ENCODE results near the gene TBR1.

TBR1 gene

DNA sequence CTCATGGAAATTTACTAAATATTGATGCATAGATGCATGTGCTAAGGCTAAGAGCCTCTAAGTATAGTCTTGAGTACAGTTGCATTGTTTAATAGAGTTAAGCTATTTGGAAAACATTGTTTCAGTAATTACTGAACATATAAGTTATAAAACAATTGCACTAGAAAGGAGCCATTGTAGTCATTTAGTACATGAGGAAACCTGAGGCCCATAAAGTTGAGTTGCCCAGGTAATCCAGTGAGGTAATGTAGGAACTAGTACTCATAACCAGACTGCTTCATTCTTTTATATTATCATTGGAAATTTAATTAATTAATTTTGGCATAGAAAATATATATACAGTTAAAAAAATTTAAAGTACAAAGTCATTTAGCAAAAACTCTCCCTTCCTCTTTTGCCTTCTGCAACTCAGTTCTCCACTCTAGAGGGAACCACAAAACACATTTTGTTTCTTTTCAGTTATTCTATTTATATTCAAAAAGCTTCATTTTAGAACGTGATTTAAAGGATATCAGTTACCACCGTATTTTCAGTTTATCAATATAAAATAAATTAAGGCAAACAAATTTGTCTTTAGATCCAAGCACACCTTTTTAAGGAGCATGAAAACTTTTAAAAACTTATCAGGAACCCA is 27.8 kb upstream of the TBR1 start:
- Histone ChIP-seq H3K79me1 (replicated peaks; ENCODE audit: low read length, poor library complexity, severe bottlenecking) (peaks cover 6% of the 10 kb centered on the region), H2BK12ac (ENCODE audit: low read length in 2 of 2) (no peak overlapping the region), H4K91ac (ENCODE audit: low read length) (no peak overlapping the region), H2BK5ac (ENCODE audit: low read depth, low read length, poor library complexity, severe bottlenecking) (no peak overlapping the region), H4K8ac (ENCODE audit: low read length) (no peak overlapping the region), H3K27me3 (ENCODE audit: control insufficient read depth in 1 of 2, insufficient read depth in 1 of 2, low read length in 2 of 2) (no peaks in the 10 kb centered on the region), H3K4me3 (ENCODE audit: insufficient read depth in 1 of 2, low read depth in 1 of 2, low read length in 2 of 2) (no peak overlapping the region), H3K36me3 (ENCODE audit: control insufficient read depth in 1 of 2, insufficient read depth in 2 of 2, low read depth in 1 of 2, low read length in 2 of 2) (peaks cover 3 to 58% of the 10 kb centered on the region in 2 experiments), H3K27ac (ENCODE audit: low read length, poor library complexity, severe bottlenecking) (no peak overlapping the region), H3K4me1 (ENCODE audit: control insufficient read depth, insufficient read depth, low read depth, low read length) (no peaks in the 10 kb centered on the region), H3K9me3 (ENCODE audit: control insufficient read depth, low read length) (no peaks in the 10 kb centered on the region), H3K18ac (ENCODE audit: low read depth in 1 of 2, low read length in 2 of 2) (no peak overlapping the region), H3K9ac (ENCODE audit: low read length) (no peak overlapping the region), H3K14ac (ENCODE audit: low read length in 2 of 2) (no peak overlapping the region), H3K4me2 (ENCODE audit: low read length, poor library complexity, severe bottlenecking) (no peak overlapping the region), H2BK15ac (ENCODE audit: low read depth, poor library complexity, severe bottlenecking) (no peak overlapping the region), H2AFZ (ENCODE audit: low read depth, low read length) (no peak overlapping the region), H2AK5ac (ENCODE audit: low read length, severe bottlenecking) (no peak overlapping the region), H2BK120ac (ENCODE audit: low read depth, low read length) (no peak overlapping the region), H3K4ac (ENCODE audit: low read depth in 1 of 2, low read length in 2 of 2) (no peak overlapping the region), H3K23ac (ENCODE audit: low read length in 2 of 2) (no peak overlapping the region)
- no peak for DNase-seq
- 100% methylated on average over 2 of the region's 2 CpGs for whole genome bisulfite sequencing

DNA sequence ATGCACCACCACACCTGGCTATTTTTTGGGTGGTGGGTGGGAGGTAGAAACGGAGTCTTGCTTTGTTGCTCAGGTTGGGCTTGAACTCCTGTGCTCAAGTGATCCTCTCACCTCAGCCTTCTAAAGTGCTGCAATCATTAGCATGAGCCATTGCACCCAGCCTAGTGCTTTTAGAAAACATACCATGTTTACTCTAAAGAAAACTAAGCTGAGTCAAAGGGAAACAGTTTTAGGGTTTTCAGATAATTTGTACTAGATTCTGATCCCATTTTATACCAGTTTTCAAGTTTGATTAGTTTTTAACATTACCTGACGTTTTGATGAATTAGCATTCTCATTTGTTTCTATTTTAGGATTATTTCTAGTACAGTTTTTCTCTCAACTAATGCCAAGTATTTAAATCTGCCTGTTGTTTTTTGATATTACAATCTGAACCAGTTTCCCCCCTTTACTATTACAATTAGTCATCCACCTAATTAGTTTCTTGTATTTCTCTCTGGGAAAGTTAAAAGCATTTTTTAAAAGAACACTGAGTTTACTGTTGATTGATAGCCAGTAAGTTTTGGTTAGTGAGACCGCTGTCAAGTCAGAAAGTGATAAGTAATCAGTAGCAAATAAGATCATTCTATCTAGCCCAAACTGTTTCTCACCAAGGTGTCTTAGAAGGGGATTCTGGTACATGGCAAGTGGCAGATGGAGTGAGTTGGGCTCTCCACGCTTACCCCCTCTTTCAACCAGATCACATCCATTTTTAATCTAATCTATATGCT is 24.2 kb upstream of the TBR1 start:
- no peak overlapping the region for H2AK5ac ChIP-seq (ENCODE audit: low read length, severe bottlenecking)
- no peak overlapping the region for H3K9ac ChIP-seq (ENCODE audit: low read length)
- H3K23ac ChIP-seq (ENCODE audit: low read length in 2 of 2) = no peak overlapping the region
- DNase-seq = no peak
- peak overlapping the region in 1 of 2 experiments; percentile 83 for H2BK12ac ChIP-seq (ENCODE audit: low read length in 2 of 2)
- no peak overlapping the region for H2AFZ ChIP-seq (ENCODE audit: low read depth, low read length)
- H3K4me1 ChIP-seq (ENCODE audit: control insufficient read depth, insufficient read depth, low read depth, low read length) = no peaks in the 10 kb centered on the region
- no peak overlapping the region for H2BK120ac ChIP-seq (ENCODE audit: low read depth, low read length)
- peaks cover 12% of the 10 kb centered on the region for H3K9me3 ChIP-seq (ENCODE audit: control insufficient read depth, low read length)
- no peak overlapping the region for H3K27ac ChIP-seq (ENCODE audit: low read length, poor library complexity, severe bottlenecking)
- no CpG with 5 or more reads among the region's 4 CpGs for WGBS
- H4K8ac ChIP-seq (ENCODE audit: low read length) = no peak overlapping the region
- H3K27me3 ChIP-seq (ENCODE audit: control insufficient read depth in 1 of 2, insufficient read depth in 1 of 2, low read length in 2 of 2) = no peaks in the 10 kb centered on the region
- H3K4me2 ChIP-seq (ENCODE audit: low read length, poor library complexity, severe bottlenecking) = no peak overlapping the region
- no peak overlapping the region for H3K4me3 ChIP-seq (ENCODE audit: insufficient read depth in 1 of 2, low read depth in 1 of 2, low read length in 2 of 2)
- no peak overlapping the region for H3K18ac ChIP-seq (ENCODE audit: low read depth in 1 of 2, low read length in 2 of 2)
- no peak overlapping the region for H2BK5ac ChIP-seq (ENCODE audit: low read depth, low read length, poor library complexity, severe bottlenecking)
- H4K91ac ChIP-seq (ENCODE audit: low read length) = no peak overlapping the region
- H3K79me1 ChIP-seq (replicated peaks; ENCODE audit: low read length, poor library complexity, severe bottlenecking) = peaks cover 10% of the 10 kb centered on the region
- H3K14ac ChIP-seq (ENCODE audit: low read length in 2 of 2) = no peak overlapping the region
- H2BK15ac ChIP-seq (ENCODE audit: low read depth, poor library complexity, severe bottlenecking) = no peak overlapping the region
- no peak overlapping the region for H3K4ac ChIP-seq (ENCODE audit: low read depth in 1 of 2, low read length in 2 of 2)
- H3K36me3 ChIP-seq (ENCODE audit: control insufficient read depth in 1 of 2, insufficient read depth in 2 of 2, low read depth in 1 of 2, low read length in 2 of 2) = peaks cover 3 to 85% of the 10 kb centered on the region in 2 experiments

DNA sequence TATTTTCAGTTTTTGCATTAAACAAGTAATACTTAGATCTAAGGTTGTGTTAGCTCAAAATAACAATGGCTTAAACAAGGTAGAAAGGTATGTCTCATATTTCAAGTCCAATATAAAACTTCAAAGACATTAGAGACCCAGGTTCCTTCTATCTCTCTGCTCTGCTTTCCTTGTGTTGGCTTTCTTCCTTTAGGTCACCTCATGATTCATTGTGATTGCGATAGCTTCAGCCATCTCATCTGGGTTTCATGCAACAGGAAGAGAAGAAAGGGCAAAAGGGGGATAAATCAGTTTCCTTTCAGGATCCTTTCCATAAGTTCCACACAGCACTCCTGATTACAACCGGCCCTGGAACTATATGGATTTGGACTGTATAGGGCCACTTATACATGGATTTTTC is 16.0 kb upstream of the TBR1 start:
- no CpG with 5 or more reads among the region's 2 CpGs for WGBS
- no peaks in the 10 kb centered on the region for H3K27me3 ChIP-seq (ENCODE audit: control insufficient read depth in 1 of 2, insufficient read depth in 1 of 2, low read length in 2 of 2)
- no peak overlapping the region for H2BK15ac ChIP-seq (ENCODE audit: low read depth, poor library complexity, severe bottlenecking)
- no peak overlapping the region for H4K91ac ChIP-seq (ENCODE audit: low read length)
- no peak overlapping the region for H3K18ac ChIP-seq (ENCODE audit: low read depth in 1 of 2, low read length in 2 of 2)
- no peak overlapping the region for H2BK5ac ChIP-seq (ENCODE audit: low read depth, low read length, poor library complexity, severe bottlenecking)
- no peak overlapping the region for H3K4me3 ChIP-seq (ENCODE audit: insufficient read depth in 1 of 2, low read depth in 1 of 2, low read length in 2 of 2)
- H3K14ac ChIP-seq (ENCODE audit: low read length in 2 of 2) = no peak overlapping the region
- no peak overlapping the region for H3K4ac ChIP-seq (ENCODE audit: low read depth in 1 of 2, low read length in 2 of 2)
- no peak overlapping the region for H2BK120ac ChIP-seq (ENCODE audit: low read depth, low read length)
- H3K27ac ChIP-seq (ENCODE audit: low read length, poor library complexity, severe bottlenecking) = no peak overlapping the region
- H3K79me1 ChIP-seq (replicated peaks; ENCODE audit: low read length, poor library complexity, severe bottlenecking) = peaks cover 11% of the 10 kb centered on the region
- peaks cover 1% of the 10 kb centered on the region for H3K4me1 ChIP-seq (ENCODE audit: control insufficient read depth, insufficient read depth, low read depth, low read length)
- no peak overlapping the region for H3K23ac ChIP-seq (ENCODE audit: low read length in 2 of 2)
- no peak overlapping the region for H3K9ac ChIP-seq (ENCODE audit: low read length)
- no peak overlapping the region for H3K4me2 ChIP-seq (ENCODE audit: low read length, poor library complexity, severe bottlenecking)
- peaks cover 6 to 89% of the 10 kb centered on the region in 2 experiments for H3K36me3 ChIP-seq (ENCODE audit: control insufficient read depth in 1 of 2, insufficient read depth in 2 of 2, low read depth in 1 of 2, low read length in 2 of 2)
- H4K8ac ChIP-seq (ENCODE audit: low read length) = no peak overlapping the region
- peak; percentile 18 for DNase-seq
- H3K9me3 ChIP-seq (ENCODE audit: control insufficient read depth, low read length) = peaks cover 36% of the 10 kb centered on the region
- no peak overlapping the region for H2AK5ac ChIP-seq (ENCODE audit: low read length, severe bottlenecking)
- no peak overlapping the region for H2BK12ac ChIP-seq (ENCODE audit: low read length in 2 of 2)
- no peak overlapping the region for H2AFZ ChIP-seq (ENCODE audit: low read depth, low read length)

DNA sequence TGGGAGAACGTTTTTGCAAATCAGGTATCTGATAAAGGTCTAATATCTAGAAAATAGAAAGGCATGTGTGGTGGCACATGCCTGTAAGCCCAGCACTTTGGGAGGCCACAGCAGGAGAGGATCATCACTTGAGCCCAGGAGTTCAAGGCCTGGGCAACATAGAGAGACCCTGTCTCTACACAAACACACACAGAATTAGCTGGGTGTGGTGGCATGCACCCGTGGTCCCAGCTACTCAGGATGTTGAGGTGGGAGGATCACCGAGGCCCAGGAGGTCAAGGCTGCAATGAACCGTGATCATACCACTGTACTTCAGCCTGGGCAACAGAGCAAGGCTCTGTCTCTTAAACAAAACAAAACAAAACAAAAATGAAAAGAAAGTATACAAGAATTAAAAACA is 13.8 kb upstream of the TBR1 start:
- Histone ChIP-seq H4K91ac (ENCODE audit: low read length) (peak overlapping the region; percentile 39), H3K27ac (ENCODE audit: low read length, poor library complexity, severe bottlenecking) (no peak overlapping the region), H3K9me3 (ENCODE audit: control insufficient read depth, low read length) (peaks cover 24% of the 10 kb centered on the region), H2BK12ac (ENCODE audit: low read length in 2 of 2) (no peak overlapping the region), H3K4ac (ENCODE audit: low read depth in 1 of 2, low read length in 2 of 2) (no peak overlapping the region), H3K23ac (ENCODE audit: low read length in 2 of 2) (no peak overlapping the region), H3K4me2 (ENCODE audit: low read length, poor library complexity, severe bottlenecking) (no peak overlapping the region), H2BK15ac (ENCODE audit: low read depth, poor library complexity, severe bottlenecking) (no peak overlapping the region), H4K8ac (ENCODE audit: low read length) (no peak overlapping the region), H2BK5ac (ENCODE audit: low read depth, low read length, poor library complexity, severe bottlenecking) (no peak overlapping the region), H3K79me1 (replicated peaks; ENCODE audit: low read length, poor library complexity, severe bottlenecking) (peaks cover 6% of the 10 kb centered on the region), H2AK5ac (ENCODE audit: low read length, severe bottlenecking) (no peak overlapping the region), H2BK120ac (ENCODE audit: low read depth, low read length) (no peak overlapping the region), H3K4me1 (ENCODE audit: control insufficient read depth, insufficient read depth, low read depth, low read length) (peaks cover 1% of the 10 kb centered on the region), H3K36me3 (ENCODE audit: control insufficient read depth in 1 of 2, insufficient read depth in 2 of 2, low read depth in 1 of 2, low read length in 2 of 2) (peaks cover 6 to 67% of the 10 kb centered on the region in 2 experiments), H3K18ac (ENCODE audit: low read depth in 1 of 2, low read length in 2 of 2) (no peak overlapping the region), H3K9ac (ENCODE audit: low read length) (no peak overlapping the region), H3K4me3 (ENCODE audit: insufficient read depth in 1 of 2, low read depth in 1 of 2, low read length in 2 of 2) (no peak overlapping the region), H2AFZ (ENCODE audit: low read depth, low read length) (no peak overlapping the region), H3K14ac (ENCODE audit: low read length in 2 of 2) (no peak overlapping the region), H3K27me3 (ENCODE audit: control insufficient read depth in 1 of 2, insufficient read depth in 1 of 2, low read length in 2 of 2) (no peaks in the 10 kb centered on the region)
- WGBS = 94% methylated on average over 3 of the region's 4 CpGs
- no peak for DNase-seq
